AG09309 (cell line): ENCODE measurements around the gene ADIRF.
"Not testable (repeated sequence)": the region's sequence is repeated elsewhere in the genome, so short reads cannot be mapped to it uniquely, and the experiment has no call there.

Source experiments
- DNase-seq: peaks from one replicate; pipeline ENCODE4 v3.0.0-alpha.2; 2010; ENCODE audit warnings: low read depth
- H3K4me3 ChIP-seq: 2 replicates; pipeline ENCODE4 v1.5.1; 2011; ENCODE audit warnings: mild to moderate bottlenecking, low read depth, low read length, moderate library complexity; ENCODE audit not compliant: control insufficient read depth
- CTCF ChIP-seq: IDR thresholded peaks from 2 replicates; pipeline ENCODE4 v1.5.1; 2011; ENCODE audit warnings: mild to moderate bottlenecking, low read depth, low read length, inconsistent platforms; ENCODE audit not compliant: insufficient read depth, control insufficient read depth; ENCODE audit errors: missing control alignments

ADIRF gene

GRCh38 chr10:86936661-86937501 lies 31.4 kb upstream of the ADIRF start:
- no peak for DNase-seq
- H3K4me3 ChIP-seq, result no peak overlapping the region
- TF ChIP-seq CTCF, result no peak

- H3K4me3 ChIP-seq, result no peak overlapping the region
- no peak for TF ChIP-seq CTCF
- DNase-seq, result no peak
Observed at GRCh38 chr10:86937502-86938154, 30.7 kb upstream of the ADIRF start.

GRCh38 chr10:86938260-86938659 lies 30.0 kb upstream of the ADIRF start:
- TF ChIP-seq CTCF, result no peak
- no peak for DNase-seq
- H3K4me3 ChIP-seq, result no peak overlapping the region

GRCh38 chr10:86940076-86940475 lies 28.2 kb upstream of the ADIRF start:
- DNase-seq, H3K4me3 ChIP-seq: not testable (repeated sequence)

GRCh38 chr10:86940677-86941076 lies 27.6 kb upstream of the ADIRF start:
- no peak for TF ChIP-seq CTCF
- DNase-seq, result no peak
- H3K4me3 ChIP-seq, result no peak overlapping the region

GRCh38 chr10:86941426-86941825 lies 26.9 kb upstream of the ADIRF start:
- no peak for TF ChIP-seq CTCF
- DNase-seq, result no peak

GRCh38 chr10:86941991-86942421 lies 26.3 kb upstream of the ADIRF start:
- H3K4me3 ChIP-seq, result no peak overlapping the region
- DNase-seq, result no peak
- TF ChIP-seq CTCF, result no peak

More at GRCh38 chr10:86941426-86941825, 26.9 kb upstream of the ADIRF start:
- no peak overlapping the region for H3K4me3 ChIP-seq
